GOT3 (cell line): ENCODE data around the gene EZH2.

Experiments
- DNase-seq: peaks from one replicate; lab custom pipeline; 2025; ENCODE audit warnings: mixed read lengths; lab: John Stamatoyannopoulos, UW

The EZH2 gene

GRCh38 chr7:148898845-148899484 is 14.9 kb upstream of the EZH2 start:
- no peak for DNase-seq

GRCh38 chr7:148894591-148894990 is 10.5 kb upstream of the EZH2 start:
- DNase-seq, result no peak

GRCh38 chr7:148893071-148893470 is 9.0 kb upstream of the EZH2 start:
- DNase-seq, result no peak

- DNase-seq, result no peak
These were observed 4.2 kb upstream of the EZH2 start for GRCh38 chr7:148888300-148888699.

GRCh38 chr7:148886844-148887243 is 2.8 kb upstream of the EZH2 start:
- DNase-seq, result no peak

- peak; percentile 89 for DNase-seq
These were observed 370 bp upstream of the EZH2 start for GRCh38 chr7:148884299-148885022.

GRCh38 chr7:148883266-148884048 is 634 bp downstream of the EZH2 start:
- peak; percentile 2 for DNase-seq

- DNase-seq, result no peak
These were observed 1.2 kb downstream of the EZH2 start for GRCh38 chr7:148882841-148883265.

GRCh38 chr7:148882192-148882591 is 1.9 kb downstream of the EZH2 start:
- no peak for DNase-seq

- no peak for DNase-seq
These were observed 5.8 kb downstream of the EZH2 start for GRCh38 chr7:148878317-148878716.

- no peak for DNase-seq
These were observed 6.6 kb downstream of the EZH2 start for GRCh38 chr7:148877517-148877916.

- DNase-seq, result no peak
These were observed 11.9 kb downstream of the EZH2 start for GRCh38 chr7:148872188-148872587.

GRCh38 chr7:148871551-148871950 is 12.5 kb downstream of the EZH2 start:
- no peak for DNase-seq

- no peak for DNase-seq
These were observed 13.1 kb downstream of the EZH2 start for GRCh38 chr7:148871030-148871429.

GRCh38 chr7:148868378-148868674 is 15.8 kb downstream of the EZH2 start:
- DNase-seq, result no peak

- DNase-seq, result no peak
These were observed 16.3 kb downstream of the EZH2 start for GRCh38 chr7:148867596-148868377.

- DNase-seq, result no peak
These were observed 17.7 kb downstream of the EZH2 start for GRCh38 chr7:148866362-148866761.

- no peak for DNase-seq
These were observed 18.8 kb downstream of the EZH2 start for GRCh38 chr7:148865283-148865682.

- DNase-seq, result no peak
These were observed 20.8 kb downstream of the EZH2 start for GRCh38 chr7:148863324-148863723.

- DNase-seq, result no peak
These were observed 21.6 kb downstream of the EZH2 start for GRCh38 chr7:148862481-148862880.

- DNase-seq, result no peak
These were observed 25.6 kb downstream of the EZH2 start for GRCh38 chr7:148858489-148858888.

GRCh38 chr7:148856891-148857290 is 27.2 kb downstream of the EZH2 start:
- no peak for DNase-seq

GRCh38 chr7:148856578-148856881 is 27.6 kb downstream of the EZH2 start:
- DNase-seq, result no peak
